SK-N-SH treated with all-trans-retinoic acid at 6 μM for 48 hours (cell line): ENCODE results near the gene EPS8L1.
"Not testable (repeated sequence)": the region's sequence is repeated elsewhere in the genome, so short reads cannot be mapped to it uniquely, and the experiment has no call there.

Experiments
- CSDC2 ChIP-seq: fragments of 250-450 bp; sonication (Bioruptor Pico); IDR thresholded peaks from 2 replicates; pipeline ENCODE4 v1.5.0; 2020; ENCODE audit warnings: mild to moderate bottlenecking, moderate library complexity
- ESRRG ChIP-seq: fragments of 250-450 bp; sonication (Bioruptor Pico); IDR thresholded peaks from 2 replicates; pipeline ENCODE4 v1.6.1; 2021; ENCODE audit warnings: mild to moderate bottlenecking
- ISL1 ChIP-seq: fragments of 250-450 bp; sonication (Bioruptor Pico); IDR thresholded peaks from 2 replicates; pipeline ENCODE4 v2.1.2; 2022; ENCODE audit warnings: mild to moderate bottlenecking, moderate library complexity
- ZFP3 ChIP-seq: fragments of 250-450 bp; sonication (Bioruptor Pico); IDR thresholded peaks from 2 replicates; pipeline ENCODE4 v1.5.0; 2020; ENCODE audit warnings: mild to moderate bottlenecking, moderate library complexity

- TF ChIP-seq CSDC2; ESRRG; ISL1; ZFP3 (CRISPR knock-in tag): not testable (repeated sequence)
Observed at GRCh38 chr19:55107252-55107651, 31.6 kb downstream of the EPS8L1 start.
